ENCODE data around the gene NSD1.

DNA sequence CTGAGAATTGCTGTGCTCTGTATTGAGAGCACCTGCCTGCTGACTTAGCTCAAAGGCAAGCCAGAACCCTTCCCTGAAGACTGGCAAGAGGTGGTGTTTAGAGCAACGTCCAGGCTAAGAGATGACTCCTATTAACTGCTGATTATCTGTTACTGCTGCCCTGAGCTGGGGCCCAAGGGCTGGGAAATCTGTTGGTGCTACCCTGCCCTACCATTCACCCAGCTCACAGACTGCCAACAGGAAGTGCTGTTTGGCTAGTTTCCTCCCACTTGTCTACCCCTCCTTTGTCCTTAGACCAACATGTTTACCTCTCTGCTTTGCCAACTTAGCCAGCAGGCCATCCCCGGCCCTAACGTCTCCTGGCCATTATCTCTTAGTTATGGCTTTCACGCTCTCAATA, 163.0 kb downstream of the NSD1 start:
- no peak for TF ChIP-seq POLR2AphosphoS5 (IDR thresholded peaks at IDR 0.05)
- TF ChIP-seq, protein P1, sequence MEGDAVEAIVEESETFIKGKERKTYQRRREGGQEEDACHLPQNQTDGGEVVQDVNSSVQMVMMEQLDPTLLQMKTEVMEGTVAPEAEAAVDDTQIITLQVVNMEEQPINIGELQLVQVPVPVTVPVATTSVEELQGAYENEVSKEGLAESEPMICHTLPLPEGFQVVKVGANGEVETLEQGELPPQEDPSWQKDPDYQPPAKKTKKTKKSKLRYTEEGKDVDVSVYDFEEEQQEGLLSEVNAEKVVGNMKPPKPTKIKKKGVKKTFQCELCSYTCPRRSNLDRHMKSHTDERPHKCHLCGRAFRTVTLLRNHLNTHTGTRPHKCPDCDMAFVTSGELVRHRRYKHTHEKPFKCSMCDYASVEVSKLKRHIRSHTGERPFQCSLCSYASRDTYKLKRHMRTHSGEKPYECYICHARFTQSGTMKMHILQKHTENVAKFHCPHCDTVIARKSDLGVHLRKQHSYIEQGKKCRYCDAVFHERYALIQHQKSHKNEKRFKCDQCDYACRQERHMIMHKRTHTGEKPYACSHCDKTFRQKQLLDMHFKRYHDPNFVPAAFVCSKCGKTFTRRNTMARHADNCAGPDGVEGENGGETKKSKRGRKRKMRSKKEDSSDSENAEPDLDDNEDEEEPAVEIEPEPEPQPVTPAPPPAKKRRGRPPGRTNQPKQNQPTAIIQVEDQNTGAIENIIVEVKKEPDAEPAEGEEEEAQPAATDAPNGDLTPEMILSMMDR (IDR thresholded peaks at IDR 0.05), result no peak
